Kidney epithelial cell (primary cell): Measurements from ENCODE around the gene VAV1. TPM values are rescaled to one million over a fixed set of nuclear protein-coding genes. Genes with fewer than 3 reads are reported as not detected.

Experiments used
- DNase-seq: peaks from one replicate; pipeline ENCODE4 v3.0.0-alpha.2; 2010; ENCODE audit warnings: low read depth
- H3K27me3 ChIP-seq: 2 replicates; pipeline ENCODE4 v1.6.0; 2011; ENCODE audit warnings: low read length; ENCODE audit not compliant: control insufficient read depth, insufficient read depth
- H3K36me3 ChIP-seq: 2 replicates; pipeline ENCODE4 v1.5.1; 2011; ENCODE audit warnings: low read length; ENCODE audit not compliant: control insufficient read depth, insufficient read depth
- H3K4me3 ChIP-seq: 2 replicates; pipeline ENCODE4 v1.5.1; 2011; ENCODE audit warnings: low read depth, mild to moderate bottlenecking, control low read depth, low read length
- total RNA-seq: library from RNA; depleted of rRNA; stranded (reverse); fragments of >200 nt; gene quantifications from 2 replicates; pipeline ENCODE4 v1.2.3, GENCODE V29; 2015
- TF ChIP-seq, protein P1 (sequence below): IDR thresholded peaks from 2 replicates; pipeline ENCODE4 v1.5.1; 2011; ENCODE audit warnings: mild to moderate bottlenecking, moderate library complexity, low read length, control low read depth, inconsistent platforms; ENCODE audit not compliant: insufficient read depth, poor library complexity, severe bottlenecking

The VAV1 gene
- total RNA-seq, 1 donor from 2014 or later, result 0.50 TPM

DNA sequence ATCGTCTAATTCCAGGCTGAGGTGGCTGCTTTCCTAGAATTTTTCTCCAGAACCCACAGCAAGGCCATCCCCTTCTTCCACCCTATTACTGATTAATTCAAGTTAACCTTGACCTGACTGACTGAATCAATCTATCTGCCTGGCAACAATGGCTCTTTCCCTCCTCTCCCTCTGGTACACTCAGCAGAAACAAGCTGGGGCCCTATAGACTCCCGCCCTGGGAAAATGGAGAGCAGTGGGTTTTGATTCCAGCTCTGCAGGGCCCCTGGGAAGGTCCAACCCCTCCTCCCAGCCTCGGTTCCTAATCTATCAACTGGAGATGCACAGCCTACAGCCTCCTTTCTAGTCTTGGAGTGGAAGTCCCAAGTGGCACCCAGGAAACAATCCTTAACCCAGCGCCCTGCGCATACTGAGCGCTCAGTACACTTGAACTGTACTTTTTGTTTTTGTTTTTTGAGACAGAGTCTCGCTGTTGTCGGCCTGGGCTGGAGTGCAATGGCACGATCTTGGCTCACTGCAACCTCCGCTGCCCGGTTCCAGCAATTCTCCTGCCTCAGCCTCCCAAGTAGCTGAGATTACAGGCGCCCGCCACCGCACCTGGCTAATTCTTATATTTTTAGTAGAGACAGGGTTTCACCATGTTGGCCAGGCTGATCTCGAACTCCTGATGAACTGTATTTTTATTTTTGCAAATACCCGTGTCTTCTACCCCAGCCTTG, 46.8 kb upstream of the VAV1 start:
- TF ChIP-seq, protein P1, sequence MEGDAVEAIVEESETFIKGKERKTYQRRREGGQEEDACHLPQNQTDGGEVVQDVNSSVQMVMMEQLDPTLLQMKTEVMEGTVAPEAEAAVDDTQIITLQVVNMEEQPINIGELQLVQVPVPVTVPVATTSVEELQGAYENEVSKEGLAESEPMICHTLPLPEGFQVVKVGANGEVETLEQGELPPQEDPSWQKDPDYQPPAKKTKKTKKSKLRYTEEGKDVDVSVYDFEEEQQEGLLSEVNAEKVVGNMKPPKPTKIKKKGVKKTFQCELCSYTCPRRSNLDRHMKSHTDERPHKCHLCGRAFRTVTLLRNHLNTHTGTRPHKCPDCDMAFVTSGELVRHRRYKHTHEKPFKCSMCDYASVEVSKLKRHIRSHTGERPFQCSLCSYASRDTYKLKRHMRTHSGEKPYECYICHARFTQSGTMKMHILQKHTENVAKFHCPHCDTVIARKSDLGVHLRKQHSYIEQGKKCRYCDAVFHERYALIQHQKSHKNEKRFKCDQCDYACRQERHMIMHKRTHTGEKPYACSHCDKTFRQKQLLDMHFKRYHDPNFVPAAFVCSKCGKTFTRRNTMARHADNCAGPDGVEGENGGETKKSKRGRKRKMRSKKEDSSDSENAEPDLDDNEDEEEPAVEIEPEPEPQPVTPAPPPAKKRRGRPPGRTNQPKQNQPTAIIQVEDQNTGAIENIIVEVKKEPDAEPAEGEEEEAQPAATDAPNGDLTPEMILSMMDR, result no peak
- Histone ChIP-seq H3K36me3 (no peaks in the 10 kb centered on the region), H3K4me3 (no peak overlapping the region), H3K27me3 (no peaks in the 10 kb centered on the region)
- DNase-seq, result no peak

DNA sequence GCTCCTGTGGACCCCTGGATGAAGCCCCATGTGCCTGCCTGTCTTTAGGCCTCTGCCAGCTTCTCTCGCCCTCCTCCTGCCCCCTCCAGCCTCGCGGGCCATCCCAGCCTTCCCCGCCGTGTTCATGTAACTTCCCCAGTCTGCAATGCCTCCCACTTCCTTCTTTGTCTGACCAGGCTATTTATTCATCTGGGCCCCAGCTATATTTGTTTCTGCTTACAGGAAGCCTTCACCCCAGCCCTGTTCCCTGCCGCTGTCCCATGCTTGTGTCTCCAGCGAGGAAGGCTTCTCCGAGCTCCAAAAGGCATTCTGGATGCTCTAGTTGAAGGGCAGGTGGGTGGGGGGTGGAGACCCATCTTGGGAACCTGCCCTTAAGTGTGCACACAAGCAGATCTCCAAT, 44.2 kb upstream of the VAV1 start:
- TF ChIP-seq, protein P1, result no peak
- Histone ChIP-seq H3K4me3 (no peak overlapping the region), H3K27me3 (no peaks in the 10 kb centered on the region), H3K36me3 (peaks cover 1% of the 10 kb centered on the region)
- DNase-seq, result no peak

DNA sequence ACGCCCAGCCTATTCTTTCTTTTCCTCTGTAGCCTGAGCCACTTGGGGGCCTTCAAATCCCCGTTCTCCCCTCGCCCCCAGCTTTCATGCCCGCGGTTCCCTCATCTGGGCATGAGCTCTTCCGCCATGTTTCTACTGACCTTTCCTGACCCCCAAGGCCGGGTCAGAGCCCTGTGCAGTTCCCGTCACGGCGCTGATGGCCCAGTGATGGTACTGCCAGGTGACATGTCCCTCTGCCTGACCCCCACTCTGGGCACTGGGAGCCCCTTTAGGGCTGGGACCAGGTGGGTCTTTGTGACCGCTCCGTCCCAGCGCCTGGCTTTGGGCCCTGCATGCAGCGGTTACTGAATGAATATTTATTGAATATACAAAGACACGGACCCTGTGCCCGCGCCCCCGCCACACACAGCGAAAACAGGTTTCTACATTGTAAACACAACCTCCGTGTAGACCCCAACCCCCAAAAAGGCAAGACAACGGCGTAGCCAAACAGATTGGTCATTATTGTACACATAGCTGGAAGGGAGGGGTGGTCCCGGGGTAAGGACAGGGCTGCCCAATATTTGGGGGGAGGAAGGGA, 42.8 kb upstream of the VAV1 start:
- DNase-seq, result no peak
- Histone ChIP-seq H3K36me3 (peaks cover 1% of the 10 kb centered on the region), H3K4me3 (no peak overlapping the region), H3K27me3 (no peaks in the 10 kb centered on the region)
- TF ChIP-seq, protein P1, result no peak

DNA sequence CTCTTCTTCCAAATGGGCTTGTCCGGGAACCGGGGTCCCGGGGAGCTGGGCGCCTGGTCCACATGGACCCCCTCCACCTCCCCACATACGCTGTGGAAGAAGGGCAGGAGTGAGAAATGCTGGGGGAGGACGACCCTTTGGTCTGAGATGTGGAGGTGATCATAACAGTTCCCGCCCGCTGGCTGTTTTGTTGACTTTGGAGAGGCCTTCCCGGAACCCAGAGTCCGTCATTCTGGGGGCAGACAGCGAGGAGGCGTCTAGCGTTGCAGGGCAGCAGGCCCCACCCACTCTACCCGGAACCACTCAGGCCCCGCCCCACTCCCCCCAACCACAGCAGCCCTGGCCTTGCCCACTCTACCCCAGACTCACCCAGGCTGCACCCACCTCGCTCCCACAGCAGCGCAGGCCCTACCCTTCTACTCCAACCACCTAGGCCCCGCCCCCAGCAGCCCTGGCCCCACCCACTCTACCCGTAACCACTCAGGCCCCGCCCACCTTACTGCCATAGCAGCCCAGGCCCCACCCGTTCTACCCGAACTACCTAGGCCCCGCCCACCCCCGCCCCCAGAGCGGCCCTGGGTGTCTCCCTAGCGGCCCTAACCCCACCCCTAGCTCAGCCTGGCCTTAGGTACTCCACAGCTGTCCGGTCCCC, 42.2 kb upstream of the VAV1 start:
- no peak for DNase-seq
- TF ChIP-seq, protein P1, result no peak
- no peaks in the 10 kb centered on the region for H3K27me3 ChIP-seq
- peaks cover 1% of the 10 kb centered on the region for H3K36me3 ChIP-seq
- no peak overlapping the region for H3K4me3 ChIP-seq

DNA sequence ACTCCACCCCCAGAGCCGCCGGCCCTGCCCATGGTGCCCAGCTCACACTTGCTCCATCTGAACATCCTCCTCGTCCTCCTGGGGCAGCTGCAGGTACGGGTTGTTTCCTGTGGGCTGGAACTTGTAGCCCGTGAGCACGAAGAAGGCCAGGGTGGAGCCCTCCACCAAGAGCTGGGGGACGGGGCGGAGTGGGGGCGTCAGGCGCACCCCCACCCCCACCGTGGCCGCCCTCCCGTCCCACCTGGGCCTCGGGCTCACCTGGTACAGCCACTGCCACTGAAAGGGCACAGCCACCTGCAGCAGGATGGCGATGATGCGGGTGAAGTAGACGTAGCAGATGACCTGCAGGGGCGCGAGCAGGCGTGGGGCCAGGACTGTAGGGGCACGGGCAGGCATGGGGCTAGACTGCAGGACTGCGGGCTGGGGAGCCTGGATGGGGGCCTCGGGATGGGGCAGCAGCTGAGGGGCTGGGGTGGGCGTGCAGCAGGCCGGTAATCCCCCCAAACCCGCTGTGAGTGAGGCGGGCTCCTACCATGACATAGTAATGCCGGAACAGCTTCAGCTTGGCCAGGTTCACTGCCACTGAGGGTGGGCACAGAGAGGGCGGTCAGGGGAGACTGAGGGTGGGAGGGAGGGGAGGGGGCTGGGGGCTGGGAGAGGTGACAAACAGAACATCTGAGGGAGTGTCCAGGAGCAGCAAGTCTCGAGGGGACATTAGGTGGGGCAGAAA, 41.4 kb upstream of the VAV1 start:
- no peak for DNase-seq
- TF ChIP-seq, protein P1, result no peak
- Histone ChIP-seq H3K4me3 (no peak overlapping the region), H3K27me3 (no peaks in the 10 kb centered on the region), H3K36me3 (peaks cover 1% of the 10 kb centered on the region)
